ENCODE data around the gene TCERG1. TPM values are rescaled to one million over a fixed set of nuclear protein-coding genes. Genes with fewer than 3 reads are reported as not detected.

Gene TCERG1
- total RNA-seq, 1 experiment from 2014 or later = 75.9 TPM

- ChIA-PET POLR2A (ENCODE audit: unreplicated experiment) (interaction anchor here (0.6 kb wide), 1 partner anchor 1847 kb away, joined by 4 read pairs; no protein-coding TSS in a partner anchor), CTCF (no interaction called here)
- DNase-seq = no peak
- Histone ChIP-seq H4K20me1 (ENCODE audit: insufficient read depth) (peaks cover 59% of the 10 kb centered on the region), H3K4me2 (peak overlapping the region; percentile 80), H3K9me2 (ENCODE audit: insufficient read depth) (no peaks in the 10 kb centered on the region), H3K4me1 (replicated peaks; ENCODE audit: insufficient read depth) (peaks cover 26% of the 10 kb centered on the region), H2AFZ (no peak overlapping the region), H3K27me3 (ENCODE audit: insufficient read depth, low read depth) (no peaks in the 10 kb centered on the region), H3K79me2 (ENCODE audit: low read depth) (peaks cover 68% of the 10 kb centered on the region), H3K9me3 (ENCODE audit: insufficient read depth, low read depth) (no peaks in the 10 kb centered on the region), H3K27ac (no peak overlapping the region), H3K4me3 (peak overlapping the region; percentile 84; the same call in 1 of the 2 replicates), H3F3A (ENCODE audit: insufficient read depth, low read depth) (no peaks in the 10 kb centered on the region), H3K36me3 (ENCODE audit: low read depth) (no peaks in the 10 kb centered on the region; the same call in 1 of the 2 replicates)
- no TSS peak for BruUV-seq (replicated peaks)
- no peak for TF ChIP-seq EZH2 (IDR thresholded peaks at IDR 0.05; ENCODE audit: low read depth)
- TF ChIP-seq CTCF (conservative IDR thresholded peaks at IDR 0.05) = no peak
- intact Hi-C loops (cut with micrococcal nuclease; ENCODE audit: unreplicated experiment) = loop anchor here (5.0 kb wide), 1 partner anchor 157 kb away; no protein-coding TSS in a partner anchor
Observed at GRCh38 chr5:146448783-146449519, 1.8 kb downstream of the TCERG1 start.

GRCh38 chr5:146450002-146450401 lies 2.9 kb downstream of the TCERG1 start:
- POLR2A ChIA-PET (ENCODE audit: unreplicated experiment) = no interaction called here
- H3K27ac ChIP-seq = no peak overlapping the region
- intact Hi-C loops (cut with micrococcal nuclease; ENCODE audit: unreplicated experiment) = no loop called here
- H3K9me3 ChIP-seq (ENCODE audit: insufficient read depth, low read depth) = no peaks in the 10 kb centered on the region
- H4K20me1 ChIP-seq (ENCODE audit: insufficient read depth) = peaks cover 69% of the 10 kb centered on the region
- H3K36me3 ChIP-seq (ENCODE audit: low read depth) = peaks cover 3% of the 10 kb centered on the region; the same call in 1 of the 2 replicates
- no peaks in the 10 kb centered on the region for H3F3A ChIP-seq (ENCODE audit: insufficient read depth, low read depth)
- peaks cover 26% of the 10 kb centered on the region for H3K4me1 ChIP-seq (replicated peaks; ENCODE audit: insufficient read depth)
- H3K4me2 ChIP-seq = peak overlapping the region; percentile 80
- DNase-seq = no peak
- H2AFZ ChIP-seq = no peak overlapping the region
- H3K4me3 ChIP-seq = peak overlapping the region; percentile 13; the same call in 1 of the 2 replicates
- peaks cover 79% of the 10 kb centered on the region for H3K79me2 ChIP-seq (ENCODE audit: low read depth)
- no peak for TF ChIP-seq EZH2 (IDR thresholded peaks at IDR 0.05; ENCODE audit: low read depth)
- TF ChIP-seq CTCF (conservative IDR thresholded peaks at IDR 0.05) = no peak
- CTCF ChIA-PET = no interaction called here
- no TSS peak for BruUV-seq (replicated peaks)
- no peaks in the 10 kb centered on the region for H3K9me2 ChIP-seq (ENCODE audit: insufficient read depth)
- no peaks in the 10 kb centered on the region for H3K27me3 ChIP-seq (ENCODE audit: insufficient read depth, low read depth)

GRCh38 chr5:146451411-146451810 lies 4.3 kb downstream of the TCERG1 start:
- H3K4me1 ChIP-seq (replicated peaks; ENCODE audit: insufficient read depth) = peaks cover 26% of the 10 kb centered on the region
- POLR2A ChIA-PET (ENCODE audit: unreplicated experiment) = no interaction called here
- peaks cover 83% of the 10 kb centered on the region for H4K20me1 ChIP-seq (ENCODE audit: insufficient read depth)

More at GRCh38 chr5:146451411-146451810, 4.3 kb downstream of the TCERG1 start:
- Histone ChIP-seq H3K4me3 (no peak overlapping the region), H3K9me3 (ENCODE audit: insufficient read depth, low read depth) (no peaks in the 10 kb centered on the region), H3K27me3 (ENCODE audit: insufficient read depth, low read depth) (no peaks in the 10 kb centered on the region), H2AFZ (no peak overlapping the region), H3K4me2 (peak overlapping the region; percentile 36; the same call in 1 of the 2 replicates), H3K27ac (no peak overlapping the region), H3K9me2 (ENCODE audit: insufficient read depth) (no peaks in the 10 kb centered on the region), H3F3A (ENCODE audit: insufficient read depth, low read depth) (peaks cover 13% of the 10 kb centered on the region), H3K36me3 (ENCODE audit: low read depth) (peaks cover 17% of the 10 kb centered on the region; the same call in 1 of the 2 replicates), H3K79me2 (ENCODE audit: low read depth) (peaks cover 93% of the 10 kb centered on the region)
- no TSS peak for BruUV-seq (replicated peaks)
- no peak for TF ChIP-seq EZH2 (IDR thresholded peaks at IDR 0.05; ENCODE audit: low read depth)
- peak; percentile 45; the same call in 1 of the 2 replicates for TF ChIP-seq CTCF (conservative IDR thresholded peaks at IDR 0.05)
- DNase-seq = no peak
- intact Hi-C loops (cut with micrococcal nuclease; ENCODE audit: unreplicated experiment) = no loop called here
- CTCF ChIA-PET = no interaction called here
